NCI-H2227 (cell line): ENCODE data around the gene GNAI3.

Experiments
- DNase-seq: peaks from one replicate; lab custom pipeline; 2025; ENCODE audit not compliant: unreplicated experiment; lab: John Stamatoyannopoulos, UW

GNAI3 gene

DNA sequence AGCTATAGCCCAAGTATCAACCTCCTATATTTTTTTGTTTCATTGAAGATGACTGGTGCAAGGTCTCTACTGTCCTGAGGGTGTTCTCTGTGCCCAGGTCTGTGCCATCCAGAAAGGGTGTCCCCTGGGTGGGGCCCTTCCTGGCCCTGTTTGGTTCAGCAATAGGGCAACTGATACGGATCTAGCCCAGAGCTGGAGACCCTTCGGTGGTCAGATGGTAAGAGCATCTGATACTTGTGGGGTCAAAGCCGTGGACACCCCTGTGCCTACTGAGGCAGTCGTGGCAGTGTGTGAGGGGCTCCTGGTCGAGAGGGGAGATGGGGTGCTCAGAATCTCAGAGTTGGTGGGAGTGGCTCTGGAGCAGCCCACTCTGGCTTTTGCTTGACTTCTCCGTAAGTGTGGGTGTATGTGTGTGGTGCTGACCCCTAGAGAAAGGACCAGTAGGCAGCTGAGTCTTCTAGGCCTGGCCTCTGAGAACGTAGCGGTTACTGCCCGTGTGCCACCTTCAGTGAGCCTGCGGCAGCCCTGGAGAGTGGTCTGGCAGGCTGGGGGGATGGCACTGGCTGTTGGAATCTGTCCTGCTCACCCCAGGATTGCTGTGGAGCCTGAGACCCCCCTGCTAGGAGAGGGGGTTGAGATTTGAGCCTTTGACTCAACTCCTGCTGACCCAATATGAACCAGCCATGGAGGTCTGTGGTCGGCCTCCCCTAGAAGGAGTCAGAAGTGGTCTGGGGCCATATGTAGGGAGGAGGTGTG, 73.9 kb downstream of the GNAI3 start:
- no peak for DNase-seq

DNA sequence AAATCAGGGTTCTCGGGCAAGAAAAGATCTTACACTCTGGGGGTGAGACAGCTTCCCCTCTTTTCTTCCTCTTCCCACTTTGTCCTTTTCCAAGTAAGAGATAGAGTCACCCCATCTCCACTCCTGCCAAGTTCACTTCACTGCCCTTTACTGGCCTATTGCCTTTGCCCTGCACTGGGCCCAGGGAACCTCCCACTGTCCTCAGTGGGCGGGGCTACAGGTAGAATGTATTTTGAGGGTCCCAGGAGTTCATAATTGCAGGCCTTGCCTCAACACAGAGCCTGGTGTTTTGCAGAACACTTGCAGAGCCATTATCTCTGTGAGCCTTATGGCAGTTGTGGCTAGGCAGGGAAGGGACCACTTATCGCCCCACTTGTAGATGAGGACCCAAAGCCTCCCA, 74.5 kb downstream of the GNAI3 start:
- DNase-seq, result no peak

DNA sequence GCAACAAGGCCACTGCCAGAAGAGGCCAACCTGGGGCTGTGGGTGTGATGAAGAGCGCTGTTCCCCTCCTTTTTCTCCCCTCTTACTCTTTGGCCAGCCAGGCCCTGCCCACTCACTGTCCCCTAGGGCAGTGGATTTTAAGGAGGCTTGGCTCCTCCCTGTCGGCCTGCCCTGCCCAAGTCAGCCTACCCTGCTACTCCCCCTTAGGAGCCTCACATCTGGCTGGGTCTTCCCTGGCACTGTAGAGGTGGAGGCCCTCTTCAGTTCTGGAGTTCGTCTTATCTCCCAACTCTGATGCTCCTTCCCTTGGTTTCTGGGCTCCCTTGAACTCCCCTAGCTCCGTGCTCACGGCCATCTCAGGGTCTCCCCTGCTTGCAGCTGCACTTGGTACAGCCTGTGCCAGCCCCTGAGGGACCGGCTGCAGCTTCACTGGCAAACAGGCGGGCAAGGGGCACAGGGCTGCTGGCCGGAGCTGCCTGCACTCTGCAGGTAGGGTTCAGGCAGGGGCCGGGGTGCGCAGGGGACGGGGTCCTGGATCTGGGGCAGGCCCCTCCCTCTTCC, 75.3 kb downstream of the GNAI3 start:
- no peak for DNase-seq

DNA sequence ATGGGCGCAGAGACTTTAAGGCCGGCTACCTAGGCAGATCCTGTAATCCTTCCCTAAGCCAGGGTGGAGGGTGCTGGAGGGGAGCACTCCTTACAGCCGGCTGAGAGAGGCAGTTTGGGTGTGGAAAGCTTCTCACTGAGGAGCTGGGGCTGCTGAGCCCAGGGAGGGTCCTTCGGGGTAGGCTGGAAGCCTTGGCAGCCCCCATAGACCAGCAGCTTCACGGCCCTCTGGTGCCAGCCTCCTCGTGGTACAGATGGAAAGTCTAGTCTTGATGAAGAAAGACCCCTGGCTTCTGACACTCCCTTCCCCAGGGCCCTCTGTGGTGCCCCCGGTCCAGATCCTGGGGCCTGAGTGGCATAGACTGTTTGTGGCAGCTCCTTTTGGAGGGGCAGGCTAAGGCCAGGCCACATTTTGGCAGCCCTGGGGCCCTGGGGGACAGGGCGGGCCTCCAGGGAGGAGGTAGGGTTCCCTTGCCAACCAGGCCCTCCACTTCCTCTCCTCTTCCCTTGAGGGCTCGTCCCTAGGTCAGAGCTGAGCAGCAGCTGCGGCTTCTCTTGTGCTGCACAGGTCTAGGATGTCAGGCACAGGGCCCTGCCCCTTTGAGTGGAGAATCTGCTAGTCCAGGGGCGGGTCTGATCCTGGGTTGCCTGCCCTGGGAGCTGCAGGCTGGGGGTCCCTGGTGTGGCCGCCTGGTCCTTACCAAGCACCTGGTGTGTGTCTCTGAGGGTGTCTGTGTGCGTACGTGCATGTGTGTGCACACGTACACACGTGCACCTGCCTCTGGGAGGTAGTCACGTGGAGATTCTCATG, 76.0 kb downstream of the GNAI3 start:
- no peak for DNase-seq

DNA sequence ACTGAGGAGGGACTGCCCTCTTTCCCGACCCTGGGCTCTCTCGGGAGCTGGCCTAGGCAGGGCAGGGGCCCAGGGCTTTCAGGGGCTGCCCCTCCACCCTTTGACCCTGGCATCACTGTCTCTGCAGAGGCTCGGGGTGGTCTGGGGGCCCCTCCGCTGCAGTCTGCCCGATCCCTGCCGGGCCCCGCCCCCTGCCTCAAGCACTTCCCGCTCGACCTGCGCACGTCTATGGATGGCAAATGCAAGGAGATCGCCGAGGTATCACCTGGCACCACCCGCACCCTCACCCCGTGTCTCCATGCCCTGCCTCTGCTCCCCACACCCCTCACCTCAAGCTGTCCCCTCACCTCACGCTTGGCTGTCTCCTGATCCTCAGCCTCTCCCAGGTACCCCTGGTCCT, 76.8 kb downstream of the GNAI3 start:
- DNase-seq, result no peak

DNA sequence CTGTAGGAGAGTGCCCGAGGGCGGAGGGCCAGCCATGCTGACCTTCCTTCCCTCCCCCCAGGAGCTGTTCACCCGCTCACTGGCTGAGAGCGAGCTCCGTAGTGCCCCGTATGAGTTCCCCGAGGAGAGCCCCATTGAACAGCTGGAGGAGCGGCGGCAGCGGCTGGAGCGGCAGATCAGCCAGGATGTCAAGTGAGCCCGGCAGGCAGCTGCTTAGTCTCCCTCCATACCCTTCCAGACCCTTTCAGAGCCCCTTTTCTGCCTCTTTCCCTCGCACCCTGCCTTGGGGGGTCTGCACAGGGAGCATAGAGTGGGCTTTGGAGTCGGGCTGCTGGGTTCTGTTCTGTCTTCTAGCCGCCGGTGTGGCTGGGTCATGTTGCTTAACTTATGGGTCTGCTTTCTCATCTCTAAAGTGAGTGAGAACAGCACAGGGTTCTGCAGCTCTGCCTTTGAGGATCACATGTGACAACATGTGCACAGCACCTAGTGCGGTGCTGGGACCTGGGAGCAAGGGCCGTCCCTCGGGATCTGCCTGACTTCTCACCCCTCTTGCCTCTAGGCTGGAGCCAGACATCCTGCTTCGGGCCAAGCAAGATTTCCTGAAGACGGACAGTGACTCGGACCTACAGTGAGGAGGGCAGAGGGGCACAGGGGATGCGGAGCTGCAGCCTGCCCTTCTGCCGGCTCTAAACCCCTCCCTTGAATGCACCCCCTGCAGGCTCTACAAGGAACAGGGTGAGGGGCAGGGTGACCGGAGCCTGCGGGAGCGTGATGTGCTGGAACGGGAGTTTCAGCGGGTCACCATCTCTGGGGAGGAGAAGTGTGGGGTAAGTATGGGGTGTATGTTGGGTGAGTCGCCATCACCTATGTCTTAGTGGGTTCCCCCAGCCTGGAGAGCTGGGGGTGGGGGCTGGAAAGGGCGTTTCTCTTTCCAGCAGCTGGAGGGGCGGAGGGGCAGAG, 77.5 kb downstream of the GNAI3 start:
- no peak for DNase-seq

DNA sequence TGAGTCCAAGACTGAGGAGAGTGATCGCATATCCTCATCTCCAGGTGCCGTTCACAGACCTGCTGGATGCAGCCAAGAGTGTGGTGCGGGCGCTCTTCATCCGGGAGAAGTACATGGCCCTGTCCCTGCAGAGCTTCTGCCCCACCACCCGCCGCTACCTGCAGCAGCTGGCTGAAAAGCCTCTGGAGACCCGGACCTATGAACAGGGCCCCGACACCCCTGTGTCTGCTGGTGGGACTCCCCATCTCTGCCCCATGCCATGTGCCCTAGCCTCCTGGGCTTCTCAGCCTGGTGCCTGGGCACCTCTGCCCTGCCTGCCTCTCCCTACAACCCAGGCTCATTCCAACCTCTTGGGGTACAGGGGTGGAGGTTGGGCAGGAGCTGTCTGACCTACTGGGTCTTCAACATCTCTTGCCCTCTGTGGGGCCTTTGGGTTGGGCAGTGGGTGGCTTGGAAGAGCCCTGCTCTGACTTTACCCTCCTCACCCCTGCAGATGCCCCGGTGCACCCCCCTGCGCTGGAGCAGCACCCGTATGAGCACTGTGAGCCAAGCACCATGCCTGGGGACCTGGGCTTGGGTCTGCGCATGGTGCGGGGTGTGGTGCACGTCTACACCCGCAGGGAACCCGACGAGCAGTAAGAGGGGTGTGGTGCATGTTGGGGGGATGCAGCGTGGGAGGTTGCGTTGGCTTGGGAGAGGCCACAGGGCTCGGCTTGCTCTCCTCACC, 78.4 kb downstream of the GNAI3 start:
- DNase-seq, result no peak

DNA sequence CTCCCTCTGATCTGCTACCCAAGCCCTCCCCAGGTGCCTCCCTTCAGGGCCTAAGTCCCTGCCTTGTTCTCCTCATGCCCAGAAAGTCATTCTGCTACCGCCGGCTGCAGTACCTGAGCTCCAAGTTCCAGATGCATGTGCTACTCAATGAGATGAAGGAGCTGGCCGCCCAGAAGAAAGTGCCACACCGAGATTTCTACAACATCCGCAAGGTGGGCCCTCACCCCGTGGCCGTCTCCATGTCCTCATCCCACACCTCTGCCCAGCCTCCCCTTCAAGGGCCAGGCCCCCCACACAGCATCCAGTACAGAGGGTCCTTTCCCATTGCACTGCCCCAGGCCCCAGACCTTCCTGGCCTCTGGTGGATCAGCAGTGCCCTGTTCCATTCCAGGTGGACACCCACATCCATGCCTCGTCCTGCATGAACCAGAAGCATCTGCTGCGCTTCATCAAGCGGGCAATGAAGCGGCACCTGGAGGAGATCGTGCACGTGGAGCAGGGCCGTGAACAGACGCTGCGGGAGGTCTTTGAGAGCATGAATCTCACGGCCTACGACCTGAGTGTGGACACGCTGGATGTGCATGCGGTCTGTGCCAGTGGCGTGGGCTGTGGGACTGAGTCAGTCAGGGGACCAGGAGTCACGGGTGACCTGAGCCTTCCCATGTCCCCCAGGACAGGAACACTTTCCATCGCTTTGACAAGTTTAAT, 79.4 kb downstream of the GNAI3 start:
- no peak for DNase-seq

DNA sequence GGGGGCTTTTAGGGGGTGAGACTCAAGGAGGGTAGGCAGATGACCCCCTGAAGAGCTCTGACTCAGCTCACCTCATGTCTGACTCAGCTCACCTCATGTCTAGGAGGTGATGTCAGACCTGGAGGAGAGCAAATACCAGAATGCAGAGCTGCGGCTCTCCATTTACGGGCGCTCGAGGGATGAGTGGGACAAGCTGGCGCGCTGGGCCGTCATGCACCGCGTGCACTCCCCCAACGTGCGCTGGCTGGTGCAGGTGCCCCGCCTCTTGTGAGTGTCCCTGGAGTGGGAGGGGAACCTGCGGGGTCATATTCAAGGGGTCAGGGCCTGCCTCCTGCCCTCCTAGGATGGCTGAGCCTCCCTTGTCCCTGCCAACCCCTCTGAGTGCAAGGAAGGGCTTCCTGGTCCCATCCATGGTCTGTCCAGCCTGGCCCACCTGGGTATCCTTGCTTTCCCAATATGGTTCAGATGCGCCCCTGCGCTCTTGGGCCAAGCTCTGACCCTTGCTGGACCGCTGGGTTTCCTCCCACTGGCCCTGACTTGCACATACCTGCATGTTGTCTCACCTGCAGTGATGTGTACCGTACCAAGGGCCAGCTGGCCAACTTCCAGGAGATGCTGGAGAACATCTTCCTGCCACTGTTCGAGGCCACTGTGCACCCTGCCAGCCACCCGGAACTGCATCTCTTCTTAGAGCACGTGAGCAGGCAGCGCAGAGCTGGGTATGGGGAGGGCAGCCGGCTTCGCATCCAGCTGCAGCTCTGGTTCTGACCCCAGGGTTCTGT, 80.3 kb downstream of the GNAI3 start:
- DNase-seq, result no peak

DNA sequence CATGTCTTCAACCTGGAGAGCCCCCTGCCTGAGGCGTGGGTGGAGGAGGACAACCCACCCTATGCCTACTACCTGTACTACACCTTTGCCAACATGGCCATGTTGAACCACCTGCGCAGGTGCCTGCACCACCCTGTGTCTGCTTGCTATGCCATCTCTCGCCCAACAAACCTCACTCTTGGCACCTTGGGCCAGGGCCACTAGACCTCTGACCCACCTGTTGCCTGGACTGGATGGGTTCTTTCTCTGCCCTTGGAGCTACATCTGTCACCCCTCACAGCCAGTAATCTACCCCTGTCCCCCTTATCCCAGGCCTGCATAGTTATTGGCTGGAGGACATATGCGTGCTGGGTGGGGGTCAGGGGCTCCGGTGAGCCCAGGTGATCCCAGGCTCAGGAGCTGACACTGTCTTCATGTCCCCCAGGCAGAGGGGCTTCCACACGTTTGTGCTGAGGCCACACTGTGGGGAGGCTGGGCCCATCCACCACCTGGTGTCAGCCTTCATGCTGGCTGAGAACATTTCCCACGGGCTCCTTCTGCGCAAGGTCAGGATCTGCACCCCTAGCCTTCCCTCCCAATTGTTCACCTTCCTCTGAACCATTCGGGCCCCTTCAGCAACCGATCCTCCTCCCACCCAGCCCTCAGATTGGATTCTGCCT, 81.1 kb downstream of the GNAI3 start:
- no peak for DNase-seq

DNA sequence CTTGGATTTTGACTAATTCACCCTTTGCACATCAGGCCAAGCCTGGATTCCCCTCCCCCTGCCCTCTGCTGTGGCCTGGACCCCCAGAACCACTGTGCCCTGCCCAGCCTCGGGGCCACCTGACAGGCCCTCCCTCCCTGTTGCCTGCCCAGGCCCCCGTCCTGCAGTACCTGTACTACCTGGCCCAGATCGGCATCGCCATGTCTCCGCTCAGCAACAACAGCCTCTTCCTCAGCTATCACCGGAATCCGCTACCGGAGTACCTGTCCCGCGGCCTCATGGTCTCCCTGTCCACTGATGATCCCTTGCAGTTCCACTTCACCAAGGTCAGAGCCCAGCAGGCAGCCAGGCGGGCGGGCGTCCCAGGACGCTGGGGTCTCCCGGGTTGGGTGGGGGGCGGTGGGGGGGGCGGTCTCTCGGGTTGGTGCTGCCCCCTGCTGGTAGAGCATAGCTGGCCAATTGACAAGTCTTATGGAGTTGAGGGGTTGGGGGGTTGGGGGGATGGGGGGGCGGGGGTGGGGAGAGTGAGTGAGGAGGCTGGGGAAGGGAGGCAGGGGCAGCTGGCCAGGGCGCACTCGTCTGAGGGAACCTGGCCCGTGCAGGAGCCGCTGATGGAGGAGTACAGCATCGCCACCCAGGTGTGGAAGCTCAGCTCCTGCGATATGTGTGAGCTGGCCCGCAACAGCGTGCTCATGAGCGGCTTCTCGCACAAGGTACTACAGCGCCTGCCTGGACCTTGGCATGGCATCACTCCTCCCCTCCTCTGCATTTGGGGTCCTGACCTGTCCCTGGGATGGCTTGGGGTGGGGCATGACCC, 81.9 kb downstream of the GNAI3 start:
- no peak for DNase-seq

DNA sequence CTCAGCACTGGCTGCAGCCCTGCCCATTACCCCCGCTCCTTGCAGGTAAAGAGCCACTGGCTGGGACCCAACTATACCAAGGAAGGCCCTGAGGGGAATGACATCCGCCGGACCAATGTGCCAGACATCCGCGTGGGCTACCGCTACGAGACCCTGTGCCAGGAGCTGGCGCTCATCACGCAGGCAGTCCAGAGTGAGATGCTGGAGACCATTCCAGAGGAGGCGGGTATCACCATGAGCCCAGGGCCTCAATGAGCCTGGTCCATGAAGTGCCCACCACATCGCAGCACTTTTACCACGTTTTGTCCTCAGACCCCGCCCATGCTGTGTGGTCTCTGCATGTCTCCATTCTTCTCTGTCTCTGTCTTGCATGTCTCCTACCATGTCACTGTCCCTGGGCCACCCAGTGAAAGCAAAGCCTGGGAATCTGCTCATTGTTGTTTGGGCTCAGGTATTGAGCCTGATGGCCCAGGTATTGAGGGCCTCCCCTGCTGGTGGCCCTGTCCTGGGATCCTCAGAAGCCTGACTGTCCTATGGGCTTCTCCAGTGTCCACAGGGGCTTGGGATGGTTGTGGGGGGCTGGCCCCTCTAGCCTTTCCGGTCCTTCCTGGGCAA, 82.6 kb downstream of the GNAI3 start:
- no peak for DNase-seq

DNA sequence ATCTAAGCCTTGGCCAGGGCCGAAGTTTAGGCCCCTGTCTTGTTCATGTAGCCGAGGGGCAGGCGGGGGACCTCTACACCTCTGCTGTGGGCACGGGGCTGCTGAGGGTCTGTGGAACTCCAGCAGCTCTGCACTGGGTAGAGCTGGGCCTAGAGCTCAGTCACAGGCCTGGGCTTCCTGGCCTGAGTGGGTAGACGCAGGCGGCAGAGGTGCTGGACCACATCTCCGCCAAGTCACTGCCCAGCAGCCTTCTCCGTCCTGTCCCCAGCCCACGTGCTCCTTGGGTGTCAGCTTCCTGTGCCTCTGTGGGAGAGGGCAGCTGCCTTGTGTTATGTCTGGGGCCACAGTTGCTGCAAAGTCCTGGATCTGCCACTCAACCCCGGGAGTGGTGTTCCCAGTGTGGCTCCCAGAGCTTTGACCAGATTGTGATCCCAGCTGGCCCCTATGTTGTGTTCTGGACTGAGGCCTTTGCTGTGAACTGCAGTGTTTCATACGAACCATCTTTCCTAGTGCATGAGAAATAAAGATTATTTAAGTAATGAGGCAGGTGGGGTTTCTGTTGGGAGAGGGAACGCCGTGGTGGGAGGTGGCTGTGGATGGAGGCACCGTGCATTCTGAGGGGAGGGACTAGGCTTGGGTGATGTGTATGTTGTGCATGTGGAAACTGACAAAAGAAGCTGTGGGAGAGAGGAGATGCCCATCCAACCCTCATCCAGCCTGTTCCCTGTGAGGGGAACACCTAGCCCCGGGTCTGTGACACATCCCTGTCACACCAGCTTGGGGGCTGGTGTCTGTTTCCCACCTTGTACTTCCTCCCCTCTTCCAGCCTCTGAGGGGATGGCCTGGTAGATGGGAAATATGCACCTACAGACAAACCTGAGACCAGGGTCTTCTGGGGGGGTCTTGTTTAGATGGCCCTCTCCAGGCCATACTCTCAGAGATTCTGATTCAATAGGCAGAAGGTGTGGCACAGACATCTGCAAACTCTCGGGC, 83.4 kb downstream of the GNAI3 start:
- no peak for DNase-seq

DNA sequence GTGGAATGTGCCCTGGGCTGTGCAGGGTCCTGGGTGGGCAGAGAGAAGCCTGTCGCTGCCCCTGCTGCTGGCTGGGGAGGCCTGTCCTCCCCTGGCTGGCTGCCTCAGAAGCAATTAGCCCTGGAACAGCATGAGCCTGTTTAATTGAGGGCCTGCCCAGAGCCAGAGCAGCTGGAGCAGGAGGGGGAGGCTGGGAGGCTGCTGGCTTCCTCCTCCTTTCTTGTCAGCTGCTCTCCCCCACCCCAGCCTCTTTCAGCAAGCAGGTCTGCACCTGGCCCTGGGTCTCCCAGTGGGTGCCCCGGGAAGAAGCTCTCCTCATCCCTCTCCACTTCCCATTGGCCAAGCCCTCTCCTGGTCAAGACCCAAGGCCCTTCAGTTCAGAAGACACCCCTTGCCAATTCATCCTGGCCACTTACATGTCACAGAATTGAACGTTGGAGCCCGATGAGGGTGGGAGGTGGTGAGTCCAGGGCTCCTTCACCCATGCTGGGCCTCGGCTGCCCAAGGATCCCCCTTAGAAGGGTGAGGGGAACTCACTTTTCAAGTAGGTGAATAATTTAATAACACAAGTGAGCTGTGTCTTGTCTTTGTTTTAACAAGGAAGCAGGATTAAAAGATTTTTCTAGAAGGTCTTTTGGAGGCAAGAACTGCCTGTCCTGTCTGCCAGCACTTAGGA, 84.4 kb downstream of the GNAI3 start:
- peak; percentile 84 for DNase-seq

DNA sequence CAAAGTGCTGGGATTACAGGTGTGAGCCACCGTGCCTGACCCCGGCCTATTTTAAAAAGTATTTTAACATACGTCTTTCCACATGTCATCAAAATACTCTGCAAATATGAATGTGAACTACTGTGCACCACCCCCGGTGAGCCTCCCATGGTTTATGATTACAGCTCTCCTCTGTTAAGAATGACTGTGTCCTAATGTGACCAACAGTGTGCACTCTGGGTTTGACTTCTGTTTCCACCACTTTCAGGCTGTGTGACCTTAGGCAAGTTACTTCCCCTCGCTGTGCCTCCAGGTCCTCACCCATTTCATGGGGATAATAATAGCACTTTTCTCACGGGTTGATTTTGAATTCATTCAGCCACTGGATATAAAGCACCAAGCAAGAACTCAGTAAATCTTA, 85.9 kb downstream of the GNAI3 start:
- DNase-seq, result no peak
